Stimulated activated CD4-positive, alpha-beta T cell treated with anti-CD3 and anti-CD28 coated beads, Interleukin-4, amount 100 ng/mL, for 1 hour (primary cell): ENCODE results near the gene TRIM34.
"Not testable (repeated sequence)": the region's sequence is repeated elsewhere in the genome, so short reads cannot be mapped to it uniquely, and the experiment has no call there.

Experiments used
- DNase-seq: peaks from one replicate; pipeline ENCODE4 v3.0.0-alpha.2; 2020

Gene TRIM34

DNA sequence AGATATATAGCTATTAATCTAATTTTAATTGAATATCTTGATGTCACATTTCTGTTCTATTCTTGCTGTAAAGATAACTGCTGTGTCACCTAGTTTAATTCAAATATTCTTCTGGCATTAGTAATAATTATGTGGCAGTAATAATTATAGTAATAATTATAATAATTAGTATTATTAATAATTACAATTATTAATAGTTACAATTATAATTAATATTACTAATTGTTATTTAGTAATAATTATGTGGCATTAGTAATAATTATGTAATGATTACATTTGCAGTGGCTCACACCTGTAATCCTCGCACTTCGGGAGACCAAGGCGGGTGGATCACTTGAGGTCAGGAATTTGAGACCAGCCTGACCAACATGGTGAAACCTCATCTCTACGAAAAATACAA lies 61.6 kb downstream of the TRIM34 start:
- no peak for DNase-seq

DNA sequence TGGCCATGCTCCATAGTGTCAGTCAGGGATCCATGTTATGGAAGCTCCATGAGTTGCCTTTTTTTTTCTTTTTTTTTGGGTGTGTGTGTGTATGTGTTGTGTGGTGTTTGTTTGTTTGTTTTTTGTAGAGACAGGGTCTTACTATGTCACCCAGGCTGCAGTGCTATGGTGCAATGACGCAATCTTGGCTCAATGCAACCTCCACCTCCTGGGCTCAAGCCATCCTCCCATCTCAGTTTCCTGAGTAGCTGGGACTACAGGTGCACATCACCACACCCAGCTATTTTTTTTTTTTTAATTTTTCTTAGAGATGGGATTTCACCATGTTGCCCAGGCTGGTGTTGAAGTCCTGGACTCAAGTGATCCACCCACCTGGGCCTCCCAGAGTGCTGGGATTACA lies 63.7 kb downstream of the TRIM34 start:
- DNase-seq = no peak

DNA sequence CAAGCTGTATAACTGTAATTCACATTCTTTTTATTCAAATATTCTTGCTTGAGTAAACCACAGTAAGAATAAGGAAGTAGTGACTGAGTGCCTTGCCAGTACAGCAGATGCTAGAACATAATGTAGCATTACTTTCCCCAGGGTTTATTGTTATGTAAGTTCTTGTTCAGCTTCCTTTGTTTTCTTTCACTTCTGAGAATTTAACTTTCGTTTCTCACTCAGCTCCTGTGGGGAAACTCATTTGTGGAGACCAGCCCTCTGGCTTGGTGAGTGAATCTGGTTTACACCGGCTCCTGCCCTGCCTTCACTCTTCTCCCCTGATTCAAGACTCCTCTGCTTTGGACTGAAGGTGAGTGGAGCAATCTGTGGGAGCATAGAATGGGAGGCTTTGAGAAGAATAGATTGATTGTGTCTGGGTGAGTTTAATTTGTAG lies 64.8 kb downstream of the TRIM34 start, which contains the start of gene TRIM22:
Gene TRIM22 (plus strand): TSS at position 240 of the 433 bp plus-strand sequence. CDS start 6,443 bp downstream, outside the sequence.
- peak; percentile 38 for DNase-seq

DNA sequence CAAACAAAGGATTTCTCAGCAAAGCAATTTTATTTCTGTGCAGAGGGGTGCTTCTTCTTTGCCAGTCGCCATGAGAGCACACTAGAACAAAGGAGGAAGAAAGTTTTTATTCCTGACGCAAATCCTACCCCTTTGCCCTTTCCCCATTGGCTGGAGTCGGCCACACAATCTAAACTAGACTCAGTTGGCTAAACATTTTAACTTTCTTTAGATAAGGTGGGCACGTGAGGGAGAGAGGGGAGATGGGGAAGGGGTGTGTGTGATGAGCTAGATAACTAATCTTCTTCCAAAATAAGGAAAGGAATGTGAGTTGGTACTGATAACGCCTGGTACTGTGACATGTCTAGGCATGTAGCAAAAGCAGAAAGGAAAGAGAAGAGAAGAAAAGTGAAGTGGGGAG lies 65.4 kb downstream of the TRIM34 start:
- no peak for DNase-seq

DNA sequence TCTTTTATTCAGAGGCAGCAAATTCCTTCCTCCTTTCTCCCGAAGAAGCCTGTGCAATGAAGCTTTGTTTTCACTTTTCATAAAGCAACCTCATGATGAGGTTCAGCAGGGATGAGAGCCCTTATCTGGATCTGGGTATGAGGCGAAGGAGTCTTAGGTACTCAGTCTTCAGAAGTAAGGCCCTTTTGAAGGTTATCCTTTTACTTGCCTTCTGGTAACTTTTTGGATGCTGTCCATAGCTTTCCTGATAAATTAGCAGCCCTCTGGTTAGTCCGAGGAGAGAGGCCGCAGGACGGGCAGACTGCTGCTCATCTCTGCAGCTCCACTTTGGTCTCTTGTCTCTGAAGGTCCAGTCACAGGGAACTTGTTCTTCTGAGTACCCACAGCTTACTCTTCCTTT lies 65.9 kb downstream of the TRIM34 start:
- no peak for DNase-seq

DNA sequence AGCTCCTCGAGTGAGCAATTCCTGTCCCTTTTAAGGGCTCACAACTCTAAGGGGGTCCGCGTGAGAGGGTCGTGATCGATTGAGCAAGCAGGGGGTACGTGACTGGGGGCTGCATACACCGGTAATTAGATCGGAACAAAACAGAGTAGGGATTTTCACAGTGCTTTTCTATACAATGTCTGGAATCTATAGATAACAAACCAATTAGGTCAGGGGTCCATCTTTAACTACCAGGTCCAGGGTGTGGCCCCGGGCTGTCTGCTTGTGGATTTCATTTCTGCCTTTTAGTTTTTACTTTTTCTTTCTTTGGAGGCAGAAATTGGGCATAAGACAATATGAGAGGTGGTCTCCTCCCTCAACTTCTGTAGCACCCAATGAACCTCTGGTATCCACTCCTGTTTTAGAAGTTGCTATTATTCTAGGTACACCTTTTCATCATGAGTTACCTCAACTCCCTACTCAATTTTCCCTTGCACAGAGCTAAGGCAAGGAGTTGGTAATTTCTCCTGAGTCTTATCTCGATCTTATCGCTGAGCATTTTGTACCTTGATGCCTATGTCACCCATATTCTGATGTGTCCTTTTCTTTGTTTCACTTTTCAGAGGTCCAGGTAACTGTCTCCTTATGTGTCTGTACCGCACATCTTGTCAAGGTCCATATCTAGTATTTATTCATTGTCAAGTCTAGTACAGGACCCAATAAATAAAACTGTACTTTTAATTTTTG lies 66.6 kb downstream of the TRIM34 start:
- DNase-seq = not testable (repeated sequence)

DNA sequence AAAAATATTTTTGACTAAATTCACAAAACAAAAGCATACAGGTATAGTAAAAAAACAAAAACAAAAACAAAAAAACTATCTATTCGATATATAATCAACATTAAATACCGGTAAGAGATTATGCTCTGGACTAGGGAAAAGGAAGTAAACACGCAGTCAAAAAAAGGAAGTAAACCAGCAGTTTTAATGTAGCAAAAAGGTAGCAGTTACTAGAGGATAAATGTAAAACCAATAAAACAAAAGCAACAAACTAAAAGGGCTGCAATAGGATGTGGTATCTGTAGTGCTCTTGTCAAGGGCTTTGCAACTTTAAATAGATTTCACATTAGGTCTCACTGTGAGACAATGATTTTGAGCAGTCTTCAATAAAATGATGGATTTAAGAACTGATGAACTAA lies 67.2 kb downstream of the TRIM34 start:
- no peak for DNase-seq
